IPS-NIHi11 (cell line): Measurements from ENCODE around the gene PNMA6F.
A peak's percentile ranks its signal among the peaks of the same experiment; 100 is the strongest.
"Not testable (repeated sequence)": the region's sequence is repeated elsewhere in the genome, so short reads cannot be mapped to it uniquely, and the experiment has no call there.

Source experiments
- DNase-seq: peaks from one replicate; pipeline ENCODE4 v3.0.0; 2012; ENCODE audit warnings: mixed read lengths, low spot score

PNMA6F gene

GRCh38 chrX:153334654-153335295, 13.2 kb upstream of the PNMA6F start:
- no peak for DNase-seq

GRCh38 chrX:153333821-153334653, 12.5 kb upstream of the PNMA6F start, which contains the start of gene ZNF275:
TSS of gene ZNF275 (plus strand) at chrX:153334153. CDS start at chrX:153336680, 2,527 bp downstream.
- peak; percentile 90 for DNase-seq

- DNase-seq: no peak
These were observed 11.7 kb upstream of the PNMA6F start for GRCh38 chrX:153333266-153333665.

GRCh38 chrX:153327561-153327960, 6.0 kb upstream of the PNMA6F start:
- no peak for DNase-seq

GRCh38 chrX:153320555-153321184, 897 bp downstream of the PNMA6F start:
- no peak for DNase-seq

GRCh38 chrX:153320047-153320443, 1.5 kb downstream of the PNMA6F start:
- not testable (repeated sequence) for DNase-seq

- no peak for DNase-seq
These were observed 2.1 kb downstream of the PNMA6F start for GRCh38 chrX:153319295-153320046.

- DNase-seq: no peak
These were observed 2.8 kb downstream of the PNMA6F start for GRCh38 chrX:153318811-153319210.

GRCh38 chrX:153317996-153318722, 3.4 kb downstream of the PNMA6F start:
- no peak for DNase-seq

GRCh38 chrX:153317306-153317705, 4.3 kb downstream of the PNMA6F start:
- no peak for DNase-seq

GRCh38 chrX:153312842-153313241, 8.7 kb downstream of the PNMA6F start:
- no peak for DNase-seq

GRCh38 chrX:153312041-153312440, 9.5 kb downstream of the PNMA6F start:
- DNase-seq: no peak

GRCh38 chrX:153310901-153311300, 10.7 kb downstream of the PNMA6F start:
- DNase-seq: no peak

- DNase-seq: no peak
These were observed 14.0 kb downstream of the PNMA6F start for GRCh38 chrX:153307276-153308178.

GRCh38 chrX:153306527-153307115, 14.9 kb downstream of the PNMA6F start:
- no peak for DNase-seq

- DNase-seq: no peak
These were observed 15.6 kb downstream of the PNMA6F start for GRCh38 chrX:153305972-153306371.

GRCh38 chrX:153304988-153305736, 16.4 kb downstream of the PNMA6F start:
- no peak for DNase-seq

GRCh38 chrX:153303276-153304262, 18.0 kb downstream of the PNMA6F start:
- DNase-seq: no peak
